Progenitor cell of endocrine pancreas (in vitro differentiated cells): ENCODE measurements around the gene CFP. TPM values are rescaled to one million over a fixed set of nuclear protein-coding genes. Genes with fewer than 3 reads are reported as not detected.

ENCODE experiments used
- DNase-seq: peaks from one replicate; pipeline ENCODE4 v3.0.0; 2021; ENCODE audit warnings: low spot score; ENCODE audit not compliant: unreplicated experiment
- H3K27ac Mint-ChIP-seq: 2 replicates; pipeline ENCODE4 v1.8.0; 2021; ENCODE audit warnings: mild to moderate bottlenecking, moderate library complexity, mixed read lengths
- H3K27me3 Mint-ChIP-seq: 2 replicates; pipeline ENCODE4 v1.8.0; 2021; ENCODE audit warnings: mixed read lengths
- H3K36me3 Mint-ChIP-seq: 2 replicates; pipeline ENCODE4 v1.8.0; 2022; ENCODE audit warnings: mixed read lengths; ENCODE audit not compliant: insufficient read depth
- H3K4me1 Mint-ChIP-seq: 2 replicates; pipeline ENCODE4 v1.8.0; 2021; ENCODE audit warnings: low read depth, mixed read lengths
- H3K4me3 Mint-ChIP-seq: 2 replicates; pipeline ENCODE4 v1.8.0; 2021; ENCODE audit warnings: low read depth, mild to moderate bottlenecking, moderate library complexity, mixed read lengths
- H3K9me3 Mint-ChIP-seq: 2 replicates; pipeline ENCODE4 v1.8.0; 2021; ENCODE audit warnings: low read depth, mixed read lengths
- total RNA-seq: library from RNA; stranded (reverse); gene quantifications from 2 replicates; pipeline ENCODE4 v1.2.1, GENCODE V29; 2021
- TF ChIP-seq, protein P1 (sequence below): fragments of 200-600 bp; sonication (generic); IDR thresholded peaks from one replicate; pipeline ENCODE4 v1.5.0; 2021; ENCODE audit warnings: antibody characterized with exemption, mild to moderate bottlenecking; ENCODE audit not compliant: unreplicated experiment

CFP gene
- total RNA-seq, 1 donor from 2014 or later, result 0.93 TPM

DNA sequence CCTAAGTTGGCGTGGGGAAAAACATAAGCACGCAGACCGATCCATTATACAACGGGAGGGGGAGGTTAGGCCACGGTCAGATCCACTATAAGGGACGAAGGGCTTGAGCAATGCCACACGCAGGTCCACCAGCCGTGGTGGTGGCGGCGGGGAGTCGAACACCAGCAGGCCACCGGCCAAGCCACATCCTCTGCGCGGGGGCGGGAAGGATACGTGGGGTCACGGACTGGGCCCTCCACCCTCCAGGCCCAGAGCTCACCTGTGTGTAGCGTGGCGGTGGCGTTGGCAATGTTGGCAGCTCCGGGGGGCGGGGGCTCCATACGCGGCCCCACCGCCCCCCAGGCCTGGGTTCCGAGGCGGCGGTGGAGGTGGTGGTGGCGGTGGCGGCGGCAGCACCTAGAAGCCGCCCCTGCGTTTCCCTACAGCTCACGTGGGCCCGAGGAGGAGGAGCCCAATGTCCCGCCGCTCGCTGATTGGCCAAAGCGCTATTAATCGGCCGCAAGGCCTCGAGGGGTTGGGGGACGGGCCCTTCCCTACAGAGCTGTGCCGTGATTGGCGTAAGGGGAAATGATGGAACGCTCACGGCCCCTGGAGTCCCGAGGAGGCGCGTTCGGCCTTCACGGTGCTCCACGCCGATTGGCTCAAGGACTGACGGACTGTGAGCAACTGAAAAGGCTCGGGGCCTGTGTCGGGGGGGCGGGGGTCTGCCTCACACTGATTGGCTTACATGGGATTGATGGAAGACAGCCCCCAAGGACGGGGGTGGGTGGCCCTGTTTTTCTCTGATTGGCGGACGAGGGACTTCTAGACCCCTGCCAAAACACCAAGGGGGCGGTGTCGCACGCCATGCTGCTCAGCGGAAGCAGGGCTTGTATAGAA lies 20.7 kb upstream of the CFP start, which contains the start of gene ELK1:
Gene ELK1 (minus strand): TSS at position 400 of the 879 bp plus-strand sequence. CDS start 9,122 bp downstream, outside the sequence.
- DNase-seq, result peak; percentile 82
- peaks cover 12% of the 10 kb centered on the region for H3K36me3 Mint-ChIP-seq
- peak within 1 kb of the TSS; percentile 82 for H3K4me3 Mint-ChIP-seq
- peaks cover 17% of the 10 kb centered on the region for H3K9me3 Mint-ChIP-seq
- no peaks in the 10 kb centered on the region for H3K27me3 Mint-ChIP-seq
- peaks cover 14% of the 10 kb centered on the region for H3K4me1 Mint-ChIP-seq
- TF ChIP-seq, protein P1, sequence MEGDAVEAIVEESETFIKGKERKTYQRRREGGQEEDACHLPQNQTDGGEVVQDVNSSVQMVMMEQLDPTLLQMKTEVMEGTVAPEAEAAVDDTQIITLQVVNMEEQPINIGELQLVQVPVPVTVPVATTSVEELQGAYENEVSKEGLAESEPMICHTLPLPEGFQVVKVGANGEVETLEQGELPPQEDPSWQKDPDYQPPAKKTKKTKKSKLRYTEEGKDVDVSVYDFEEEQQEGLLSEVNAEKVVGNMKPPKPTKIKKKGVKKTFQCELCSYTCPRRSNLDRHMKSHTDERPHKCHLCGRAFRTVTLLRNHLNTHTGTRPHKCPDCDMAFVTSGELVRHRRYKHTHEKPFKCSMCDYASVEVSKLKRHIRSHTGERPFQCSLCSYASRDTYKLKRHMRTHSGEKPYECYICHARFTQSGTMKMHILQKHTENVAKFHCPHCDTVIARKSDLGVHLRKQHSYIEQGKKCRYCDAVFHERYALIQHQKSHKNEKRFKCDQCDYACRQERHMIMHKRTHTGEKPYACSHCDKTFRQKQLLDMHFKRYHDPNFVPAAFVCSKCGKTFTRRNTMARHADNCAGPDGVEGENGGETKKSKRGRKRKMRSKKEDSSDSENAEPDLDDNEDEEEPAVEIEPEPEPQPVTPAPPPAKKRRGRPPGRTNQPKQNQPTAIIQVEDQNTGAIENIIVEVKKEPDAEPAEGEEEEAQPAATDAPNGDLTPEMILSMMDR, result no peak
- H3K27ac Mint-ChIP-seq, result peak within 1 kb of the TSS; percentile 91

DNA sequence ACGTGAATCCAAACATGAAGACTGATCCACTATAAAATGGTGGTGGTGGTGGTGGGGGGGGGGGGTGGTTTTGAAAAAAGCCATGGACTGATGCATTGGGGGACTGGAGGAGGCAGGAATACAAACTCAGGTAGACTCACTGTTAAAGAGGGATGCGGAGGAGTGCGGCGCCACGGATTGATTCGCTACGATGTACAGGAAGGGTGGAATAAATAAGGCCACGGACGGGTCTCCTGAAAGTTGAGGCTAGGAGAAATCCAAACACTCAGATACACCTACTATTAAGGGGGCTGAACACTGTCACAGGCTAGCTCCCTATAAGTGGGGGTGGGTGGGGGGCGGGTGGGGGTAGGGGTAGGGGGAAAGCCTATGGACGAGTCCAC lies 20.0 kb upstream of the CFP start:
- peaks cover 16% of the 10 kb centered on the region for H3K9me3 Mint-ChIP-seq
- TF ChIP-seq, protein P1, result no peak
- H3K27me3 Mint-ChIP-seq, result no peaks in the 10 kb centered on the region
- H3K4me3 Mint-ChIP-seq, result peak overlapping the region; percentile 82
- DNase-seq, result no peak
- H3K4me1 Mint-ChIP-seq, result peaks cover 14% of the 10 kb centered on the region
- peaks cover 12% of the 10 kb centered on the region for H3K36me3 Mint-ChIP-seq
- H3K27ac Mint-ChIP-seq, result peak overlapping the region; percentile 75

DNA sequence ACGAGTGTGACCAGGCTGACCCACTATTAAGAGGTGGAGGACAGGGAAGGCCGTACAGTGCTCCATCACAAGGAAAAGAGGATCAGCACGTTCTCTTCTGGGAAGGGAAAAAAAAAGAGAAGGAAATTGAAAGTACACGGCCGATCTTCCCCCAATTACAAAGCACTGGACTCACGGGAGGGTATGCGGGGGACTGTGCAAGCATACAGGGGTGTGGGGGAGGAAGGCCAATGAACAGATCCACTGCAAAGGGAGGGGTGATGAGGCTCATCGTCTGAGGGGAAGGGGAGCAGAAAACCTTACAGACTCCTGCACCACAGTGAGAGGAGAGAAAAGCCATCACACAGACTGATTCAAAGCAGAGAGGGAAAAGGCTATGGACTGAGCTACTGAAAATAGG lies 19.5 kb upstream of the CFP start:
- Mint-ChIP-seq H3K27ac (peak overlapping the region; percentile 3), H3K4me1 (peaks cover 14% of the 10 kb centered on the region), H3K27me3 (no peaks in the 10 kb centered on the region), H3K9me3 (peaks cover 13% of the 10 kb centered on the region), H3K4me3 (peak overlapping the region; percentile 82), H3K36me3 (peaks cover 12% of the 10 kb centered on the region)
- TF ChIP-seq, protein P1, result no peak
- DNase-seq, result no peak

DNA sequence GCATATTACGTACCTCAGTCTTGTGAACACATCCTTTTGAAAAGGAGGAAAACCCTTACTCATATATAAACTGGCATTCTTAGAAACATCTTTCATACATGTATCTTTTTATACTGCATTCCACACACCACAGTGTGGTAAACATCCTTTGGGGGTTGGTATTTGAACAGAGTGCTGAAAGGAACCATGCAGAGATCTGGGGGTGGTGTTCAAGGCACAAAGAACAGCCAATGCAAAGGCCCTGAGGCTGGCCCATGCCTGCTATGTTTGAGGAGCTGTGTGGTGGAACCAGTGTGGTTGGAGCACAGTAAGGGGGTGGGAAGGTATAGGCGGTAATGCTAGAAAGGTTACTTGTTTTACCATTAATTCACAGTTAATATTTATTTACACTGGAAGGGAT lies 18.6 kb upstream of the CFP start:
- Mint-ChIP-seq H3K4me1 (peaks cover 14% of the 10 kb centered on the region), H3K36me3 (peaks cover 10% of the 10 kb centered on the region), H3K4me3 (peak overlapping the region; percentile 82), H3K9me3 (peaks cover 13% of the 10 kb centered on the region), H3K27ac (no peak overlapping the region), H3K27me3 (no peaks in the 10 kb centered on the region)
- DNase-seq, result no peak
- TF ChIP-seq, protein P1, result no peak

DNA sequence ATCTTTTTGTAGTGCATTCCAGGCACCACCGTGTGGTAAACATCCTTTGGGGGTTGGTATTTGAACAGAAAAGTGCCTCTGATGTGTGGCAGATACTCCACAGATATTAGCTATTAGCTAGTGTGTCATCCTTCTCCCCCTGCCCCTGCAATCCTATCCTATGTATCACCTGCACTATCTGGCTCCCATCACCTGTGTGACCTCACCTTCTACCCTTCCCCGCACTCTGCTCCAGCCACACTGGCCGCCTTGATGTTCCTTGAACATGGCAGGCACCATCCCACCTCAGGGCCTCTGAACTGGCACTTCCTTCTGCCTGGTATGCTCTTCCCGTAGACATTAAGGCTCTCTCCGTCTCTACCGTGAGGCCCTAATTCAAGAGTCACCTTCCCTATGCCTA lies 16.9 kb upstream of the CFP start:
- Mint-ChIP-seq H3K27me3 (no peaks in the 10 kb centered on the region), H3K9me3 (peaks cover 5% of the 10 kb centered on the region), H3K27ac (no peak overlapping the region), H3K4me1 (peaks cover 14% of the 10 kb centered on the region), H3K36me3 (peaks cover 7% of the 10 kb centered on the region), H3K4me3 (no peak overlapping the region)
- TF ChIP-seq, protein P1, result no peak
- DNase-seq, result no peak
